Activated CD8-positive, alpha-beta memory T cell treated with anti-CD3 and anti-CD28 coated beads, Interleukin-2, amount 50 U/mL, for 4 hours (primary cell): ENCODE data around the gene NELFE.

ENCODE experiments used
- DNase-seq: peaks from one replicate; pipeline ENCODE4 v3.0.0-alpha.2; 2020

The NELFE gene

GRCh38 chr6:31971993-31972708 lies 13.4 kb upstream of the NELFE start, which contains the start of gene DXO:
Gene DXO (minus strand): TSS chr6:31972138. CDS start chr6:31971675, 463 bp downstream.
- peak; percentile 98 for DNase-seq

- DNase-seq = no peak
Observed at GRCh38 chr6:31971279-31971992, 12.7 kb upstream of the NELFE start.

- DNase-seq = no peak
Observed at GRCh38 chr6:31970604-31971271, 12.0 kb upstream of the NELFE start.

GRCh38 chr6:31969712-31970603 lies 11.2 kb upstream of the NELFE start:
- no peak for DNase-seq

GRCh38 chr6:31968791-31969711 lies 10.3 kb upstream of the NELFE start:
- DNase-seq = no peak

- no peak for DNase-seq
Observed at GRCh38 chr6:31968326-31968725, 9.6 kb upstream of the NELFE start.

GRCh38 chr6:31967926-31968320 lies 9.2 kb upstream of the NELFE start:
- DNase-seq = no peak

- no peak for DNase-seq
Observed at GRCh38 chr6:31966997-31967925, 8.5 kb upstream of the NELFE start.

- DNase-seq = no peak
Observed at GRCh38 chr6:31966506-31966905, 7.7 kb upstream of the NELFE start.

- DNase-seq = no peak
Observed at GRCh38 chr6:31965700-31966099, 6.9 kb upstream of the NELFE start.

- DNase-seq = no peak
Observed at GRCh38 chr6:31963921-31964320, 5.2 kb upstream of the NELFE start.

- no peak for DNase-seq
Observed at GRCh38 chr6:31961616-31962015, 2.8 kb upstream of the NELFE start.

GRCh38 chr6:31958412-31958740 lies 395 bp downstream of the NELFE start:
- no peak for DNase-seq

GRCh38 chr6:31956796-31957195 lies 2.0 kb downstream of the NELFE start:
- DNase-seq = no peak

- DNase-seq = no peak
Observed at GRCh38 chr6:31954511-31954910, 4.3 kb downstream of the NELFE start.

GRCh38 chr6:31952890-31953289 lies 5.9 kb downstream of the NELFE start:
- DNase-seq = no peak

- no peak for DNase-seq
Observed at GRCh38 chr6:31952140-31952805, 6.5 kb downstream of the NELFE start.

GRCh38 chr6:31949926-31950548 lies 8.7 kb downstream of the NELFE start:
- DNase-seq = no peak

- no peak for DNase-seq
Observed at GRCh38 chr6:31948753-31949413, 9.9 kb downstream of the NELFE start.
